H9 (cell line): ENCODE results near the gene CUEDC2. TPM values are rescaled to one million over a fixed set of nuclear protein-coding genes. Genes with fewer than 3 reads are reported as not detected.

Experiments
- DNase-seq: peaks from one replicate; pipeline ENCODE4 v3.0.0-alpha.2; 2017
- H2AFZ ChIP-seq: one replicate; pipeline ENCODE4 v1.6.1; 2013; ENCODE audit warnings: mild to moderate bottlenecking, low read length, control low read depth, moderate library complexity
- H2AK5ac ChIP-seq: 2 replicates; pipeline ENCODE4 v1.6.1; 2013; ENCODE audit warnings: low read length, control low read depth, mixed read lengths; ENCODE audit not compliant: insufficient read length
- H2BK120ac ChIP-seq: one replicate; pipeline ENCODE4 v1.6.1; 2013; ENCODE audit warnings: low read depth, mild to moderate bottlenecking, low read length, control low read depth, inconsistent platforms; ENCODE audit not compliant: poor library complexity, severe bottlenecking
- H2BK12ac ChIP-seq: 2 replicates; pipeline ENCODE4 v1.6.1; 2013; ENCODE audit warnings: low read length, control low read depth, mixed read lengths, low read depth; ENCODE audit not compliant: insufficient read length
- H2BK15ac ChIP-seq: 2 replicates; pipeline ENCODE4 v1.6.1; 2013; ENCODE audit warnings: low read depth, low read length, control low read depth
- H2BK20ac ChIP-seq: one replicate; pipeline ENCODE4 v1.6.1; 2013; ENCODE audit warnings: low read depth, mild to moderate bottlenecking, low read length, control low read depth, inconsistent platforms; ENCODE audit not compliant: poor library complexity, severe bottlenecking
- H2BK5ac ChIP-seq: 2 replicates; pipeline ENCODE4 v1.6.1; 2013; ENCODE audit warnings: low read length, control low read depth, mixed read lengths; ENCODE audit not compliant: insufficient read length
- H3K14ac ChIP-seq: 2 replicates; pipeline ENCODE4 v1.6.1; 2013; ENCODE audit warnings: low read length, control low read depth; ENCODE audit not compliant: insufficient read depth
- H3K18ac ChIP-seq: 2 replicates; pipeline ENCODE4 v1.6.1; 2013; ENCODE audit warnings: low read depth, mild to moderate bottlenecking, mixed read lengths, low read length, control low read depth; ENCODE audit not compliant: insufficient read length
- H3K23ac ChIP-seq: 2 replicates; pipeline ENCODE4 v1.6.1; 2013; ENCODE audit warnings: low read length, control low read depth, mixed read lengths, low read depth; ENCODE audit not compliant: insufficient read length
- H3K23me2 ChIP-seq: 2 replicates; pipeline ENCODE4 v1.6.1; 2013; ENCODE audit warnings: low read depth, mild to moderate bottlenecking, mixed read lengths, low read length, control low read depth; ENCODE audit not compliant: insufficient read length, poor library complexity, severe bottlenecking
- H3K27ac ChIP-seq: 2 replicates; pipeline ENCODE4 v1.5.1; 2013; ENCODE audit warnings: low read length, control low read depth, mixed read lengths, low read depth; ENCODE audit not compliant: insufficient read length
- H3K27me3 ChIP-seq: 2 replicates; pipeline ENCODE4 v1.6.1; 2013; ENCODE audit warnings: low read length, control low read depth, inconsistent platforms; ENCODE audit not compliant: insufficient read depth
- H3K4ac ChIP-seq: 2 replicates; pipeline ENCODE4 v1.6.1; 2013; ENCODE audit warnings: low read depth, mild to moderate bottlenecking, control low read depth, inconsistent platforms, low read length, moderate library complexity
- H3K4me1 ChIP-seq: 2 replicates; pipeline ENCODE4 v1.6.1; 2013; ENCODE audit warnings: low read length, control low read depth, inconsistent platforms; ENCODE audit not compliant: insufficient read depth
- H3K4me2 ChIP-seq: 2 replicates; pipeline ENCODE4 v1.6.1; 2013; ENCODE audit warnings: low read length, control low read depth, mixed read lengths; ENCODE audit not compliant: insufficient read length, insufficient read depth
- H3K56ac ChIP-seq: 2 replicates; pipeline ENCODE4 v1.6.1; 2013; ENCODE audit warnings: low read depth, mild to moderate bottlenecking, mixed read lengths, low read length, control low read depth; ENCODE audit not compliant: insufficient read length
- H3K79me1 ChIP-seq: 2 replicates; pipeline ENCODE4 v1.6.1; 2013; ENCODE audit warnings: low read depth, mild to moderate bottlenecking, moderate library complexity, low read length, control low read depth, inconsistent platforms; ENCODE audit not compliant: insufficient read depth, poor library complexity, severe bottlenecking
- H3K79me2 ChIP-seq: 2 replicates; pipeline ENCODE4 v1.6.1; 2013; ENCODE audit warnings: low read length, control low read depth, inconsistent platforms; ENCODE audit not compliant: insufficient read depth
- H3K9ac ChIP-seq: 2 replicates; pipeline ENCODE4 v1.6.1; 2013; ENCODE audit warnings: low read length, control low read depth, mixed read lengths; ENCODE audit not compliant: insufficient read length; ENCODE audit errors: extremely low read depth
- H3K9me3 ChIP-seq: one replicate; pipeline ENCODE4 v1.6.1; 2013; ENCODE audit warnings: low read depth, low read length, inconsistent platforms; ENCODE audit not compliant: control insufficient read depth
- H3T11ph ChIP-seq: one replicate; pipeline ENCODE4 v1.6.1; 2013; ENCODE audit warnings: mild to moderate bottlenecking, low read length, control low read depth, inconsistent platforms
- H4K20me1 ChIP-seq: one replicate; pipeline ENCODE4 v1.6.1; 2013; ENCODE audit not compliant: control insufficient read depth, insufficient read length, insufficient read depth
- H4K5ac ChIP-seq: 2 replicates; pipeline ENCODE4 v1.6.1; 2013; ENCODE audit warnings: low read depth, mild to moderate bottlenecking, mixed read lengths, low read length, control low read depth; ENCODE audit not compliant: insufficient read length
- H4K8ac ChIP-seq: replicated peaks from 2 replicates; pipeline ENCODE4 v1.6.1; 2013; ENCODE audit warnings: low read length, control low read depth, mixed read lengths, low read depth; ENCODE audit not compliant: insufficient read length
- H4K91ac ChIP-seq: 2 replicates; pipeline ENCODE4 v1.6.1; 2013; ENCODE audit warnings: low read depth, mild to moderate bottlenecking, moderate library complexity, mixed read lengths, low read length, control low read depth; ENCODE audit not compliant: insufficient read length
- H3K27ac Mint-ChIP-seq, 3 experiments: 2 replicates in 2 of 3; 3 replicates in 1 of 3; pipeline ENCODE4 v1.8.0; 2020 to 2021; ENCODE audit warnings: mixed read lengths in 3 of 3, mild to moderate bottlenecking in 1 of 3, moderate library complexity in 1 of 3
- H3K27me3 Mint-ChIP-seq: 2 replicates; pipeline ENCODE4 v1.8.0; 2021; ENCODE audit warnings: low read depth, mild to moderate bottlenecking, moderate library complexity, mixed read lengths
- H3K36me3 Mint-ChIP-seq, 3 experiments: 2 replicates in 2 of 3; 3 replicates in 1 of 3; pipeline ENCODE4 v1.8.0; 2020 to 2021; ENCODE audit warnings: low read depth in 3 of 3, mixed read lengths in 3 of 3; ENCODE audit not compliant: insufficient read depth in 1 of 3
- H3K4me1 Mint-ChIP-seq, 2 experiments: 2 replicates each; pipeline ENCODE4 v1.8.0; 2020; ENCODE audit warnings: mixed read lengths in 2 of 2
- H3K4me3 Mint-ChIP-seq, 2 experiments: 2 replicates in 1 of 2; 3 replicates in 1 of 2; pipeline ENCODE4 v1.8.0; 2020 to 2021; ENCODE audit warnings: mild to moderate bottlenecking in 2 of 2, mixed read lengths in 2 of 2, moderate library complexity in 1 of 2
- H3K9me3 Mint-ChIP-seq, 2 experiments: 2 replicates in 1 of 2; 3 replicates in 1 of 2; pipeline ENCODE4 v1.8.0; 2020; ENCODE audit warnings: mild to moderate bottlenecking in 2 of 2, mixed read lengths in 2 of 2, moderate library complexity in 1 of 2
- CTCF ChIP-seq: fragments of 200-600 bp; sonication (generic); conservative IDR thresholded peaks from 3 replicates; pipeline ENCODE4 v1.8.0; 2021; ENCODE audit warnings: antibody characterized with exemption, mild to moderate bottlenecking
- WGBS: extraction: QIAGEN DNeasy Blood & Tissue Kit; methylation state at CpG from one replicate; pipeline ENCODE4 v1.1.7; 2013; ENCODE audit warnings: missing lambda C conversion rate, low lambda C conversion rate, mixed read lengths; ENCODE audit not compliant: insufficient read length; ENCODE audit errors: extremely low coverage; 5-methylcytosine and 5-hydroxymethylcytosine counted together
- total RNA-seq: library from RNA; stranded (reverse); gene quantifications from 2 replicates; pipeline ENCODE4 v1.2.1, GENCODE V29; 2021

CUEDC2 gene
- total RNA-seq, 1 experiment from 2014 or later = 41.2 TPM

DNA sequence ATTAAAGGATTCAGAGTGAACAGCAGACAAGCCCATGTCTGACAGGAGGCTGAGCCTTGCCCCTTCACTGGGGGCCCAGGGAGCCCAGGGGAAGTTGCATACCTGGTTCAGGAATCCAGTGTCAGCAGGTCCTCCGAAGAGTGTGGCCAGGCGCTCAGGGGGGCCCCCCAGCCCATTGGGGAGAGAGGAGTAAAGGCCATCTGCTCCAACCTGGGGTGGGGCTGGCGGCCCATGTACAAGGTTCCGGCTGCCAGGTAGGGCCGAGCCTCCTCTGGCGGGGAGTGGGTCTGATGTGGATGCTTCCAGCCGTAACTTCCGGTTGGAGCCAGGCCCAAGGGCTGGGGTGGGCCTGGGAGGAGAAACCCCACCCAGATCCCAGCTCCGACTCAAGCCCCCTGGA lies 16.1 kb downstream of the CUEDC2 start:
- no peak overlapping the region; a peak in 1 of 5 replicates for H3K4me3 Mint-ChIP-seq
- H4K8ac ChIP-seq = no peak overlapping the region
- H3K79me1 ChIP-seq = no peaks in the 10 kb centered on the region
- no peak overlapping the region for H3K27ac ChIP-seq
- H4K20me1 ChIP-seq = no peaks in the 10 kb centered on the region
- H2AFZ ChIP-seq = no peak overlapping the region
- no peak overlapping the region for H2BK5ac ChIP-seq
- H4K91ac ChIP-seq = no peak overlapping the region
- no peak overlapping the region for H3K9ac ChIP-seq
- no peak overlapping the region for H3T11ph ChIP-seq
- no peak overlapping the region for H2BK15ac ChIP-seq
- H3K36me3 Mint-ChIP-seq = peaks cover 0 to 1% (median 0%) of the 10 kb centered on the region in 3 experiments; a peak in 1 of 7 replicates
- no peak for TF ChIP-seq CTCF
- no CpG with 5 or more reads among the region's 9 CpGs for WGBS
- H3K27ac Mint-ChIP-seq = no peak overlapping the region
- H2BK120ac ChIP-seq = no peak overlapping the region
- no peaks in the 10 kb centered on the region for H3K9me3 ChIP-seq
- no peak overlapping the region for H2BK20ac ChIP-seq
- no peak overlapping the region for H3K18ac ChIP-seq
- H4K5ac ChIP-seq = no peak overlapping the region
- no peak overlapping the region for H2AK5ac ChIP-seq
- no peaks in the 10 kb centered on the region; a peak in 1 of 5 replicates for H3K9me3 Mint-ChIP-seq
- H3K14ac ChIP-seq = no peak overlapping the region
- no peak for DNase-seq
- no peak overlapping the region for H3K56ac ChIP-seq
- peaks cover 49% of the 10 kb centered on the region for H3K27me3 Mint-ChIP-seq
- peaks cover 23 to 44% of the 10 kb centered on the region in 2 experiments for H3K4me1 Mint-ChIP-seq
- peaks cover 3% of the 10 kb centered on the region; the same call in 1 of the 2 replicates for H3K27me3 ChIP-seq
- no peak overlapping the region for H3K4me2 ChIP-seq
- H3K23me2 ChIP-seq = peaks cover 26% of the 10 kb centered on the region
- H3K4me1 ChIP-seq = peaks cover 4% of the 10 kb centered on the region; the same call in 1 of the 2 replicates
- H3K4ac ChIP-seq = no peak overlapping the region
- no peak overlapping the region for H2BK12ac ChIP-seq
- no peaks in the 10 kb centered on the region for H3K79me2 ChIP-seq
- H3K23ac ChIP-seq = no peak overlapping the region
